Measurements from ENCODE around the gene APLN.

APLN gene

GRCh38 chrX:129638917-129639316, 15.8 kb downstream of the APLN start:
- no peak for DNase-seq

- DNase-seq: peak; percentile 79
These were observed 17.3 kb downstream of the APLN start for GRCh38 chrX:129637217-129638109.

- DNase-seq: no peak
These were observed 18.5 kb downstream of the APLN start for GRCh38 chrX:129636175-129636681.

GRCh38 chrX:129634541-129634940, 20.2 kb downstream of the APLN start:
- DNase-seq: no peak

GRCh38 chrX:129632443-129632842, 22.3 kb downstream of the APLN start:
- no peak for DNase-seq

GRCh38 chrX:129631849-129632248, 22.9 kb downstream of the APLN start:
- DNase-seq: no peak

- no peak for DNase-seq
These were observed 24.9 kb downstream of the APLN start for GRCh38 chrX:129629837-129630236.

GRCh38 chrX:129626026-129626425, 28.7 kb downstream of the APLN start:
- no peak for DNase-seq

GRCh38 chrX:129622757-129623301, 31.9 kb downstream of the APLN start:
- DNase-seq: no peak

- DNase-seq: no peak
These were observed 35.8 kb downstream of the APLN start for GRCh38 chrX:129618997-129619396.

GRCh38 chrX:129617420-129617819, 37.3 kb downstream of the APLN start:
- DNase-seq: no peak

GRCh38 chrX:129614481-129615255, 40.1 kb downstream of the APLN start:
- DNase-seq: no peak

- DNase-seq: no peak
These were observed 41.2 kb downstream of the APLN start for GRCh38 chrX:129613596-129613995.

- DNase-seq: no peak
These were observed 42.4 kb downstream of the APLN start for GRCh38 chrX:129612396-129612795.

- DNase-seq: no peak
These were observed 45.4 kb downstream of the APLN start for GRCh38 chrX:129609395-129609794.

- DNase-seq: no peak
These were observed 46.3 kb downstream of the APLN start for GRCh38 chrX:129608496-129608895.

- DNase-seq: peak; percentile 57 to 66
These were observed 47.8 kb downstream of the APLN start for GRCh38 chrX:129606918-129607317.

GRCh38 chrX:129600981-129601424, 53.8 kb downstream of the APLN start:
- DNase-seq: peak in 1 of 2 donors; percentile 19

- DNase-seq: no peak
These were observed 54.8 kb downstream of the APLN start for GRCh38 chrX:129599996-129600395.

- DNase-seq: no peak
These were observed 55.3 kb downstream of the APLN start for GRCh38 chrX:129599499-129599898.

GRCh38 chrX:129597905-129598304, 56.9 kb downstream of the APLN start:
- no peak for DNase-seq

- DNase-seq: no peak
These were observed 58.7 kb downstream of the APLN start for GRCh38 chrX:129596077-129596476.
